ENCODE data around the gene NUMA1.

The NUMA1 gene

GRCh38 chr11:72119198-72119597 lies 38.9 kb upstream of the NUMA1 start:
- no peaks in the 10 kb centered on the region for H3K9me3 ChIP-seq (ENCODE audit: low read depth, low read length)
- no peak overlapping the region for H3K4me3 ChIP-seq
- no peak for TF ChIP-seq EZH2 (IDR thresholded peaks at IDR 0.05)
- TF ChIP-seq FOXP2 (optimal IDR thresholded peaks at IDR 0.05; ENCODE audit: control extremely low read depth, extremely low read length, insufficient read depth) = no peak
- TF ChIP-seq POLR2AphosphoS5 (IDR thresholded peaks at IDR 0.05; ENCODE audit: borderline replicate concordance, low read depth, low read length) = no peak
- no peaks in the 10 kb centered on the region for H3K36me3 ChIP-seq (ENCODE audit: insufficient read depth, low read length)
- no peak for DNase-seq (ENCODE audit: low read depth, low spot score)
- no peak overlapping the region for H3K27ac ChIP-seq
- H3K9ac ChIP-seq (ENCODE audit: insufficient read length) = no peak overlapping the region

GRCh38 chr11:72116019-72116755 lies 35.8 kb upstream of the NUMA1 start:
- Histone ChIP-seq H3K4me3 (no peak overlapping the region), H3K27ac (no peak overlapping the region), H3K9ac (ENCODE audit: insufficient read length) (no peak overlapping the region), H3K36me3 (ENCODE audit: insufficient read depth, low read length) (no peaks in the 10 kb centered on the region), H3K9me3 (ENCODE audit: low read depth, low read length) (no peaks in the 10 kb centered on the region)
- DNase-seq (ENCODE audit: low read depth, low spot score) = no peak
- TF ChIP-seq EZH2 (IDR thresholded peaks at IDR 0.05) (no peak), FOXP2 (optimal IDR thresholded peaks at IDR 0.05; ENCODE audit: control extremely low read depth, extremely low read length, insufficient read depth) (no peak), POLR2AphosphoS5 (IDR thresholded peaks at IDR 0.05; ENCODE audit: borderline replicate concordance, low read depth, low read length) (no peak)

- DNase-seq (ENCODE audit: low read depth, low spot score) = no peak
- Histone ChIP-seq H3K9ac (ENCODE audit: insufficient read length) (no peak overlapping the region), H3K9me3 (ENCODE audit: low read depth, low read length) (no peaks in the 10 kb centered on the region), H3K4me3 (no peak overlapping the region), H3K27ac (no peak overlapping the region), H3K36me3 (ENCODE audit: insufficient read depth, low read length) (no peaks in the 10 kb centered on the region; the same call in 1 of the 2 replicates)
- TF ChIP-seq POLR2AphosphoS5 (IDR thresholded peaks at IDR 0.05; ENCODE audit: borderline replicate concordance, low read depth, low read length) (no peak), FOXP2 (optimal IDR thresholded peaks at IDR 0.05; ENCODE audit: control extremely low read depth, extremely low read length, insufficient read depth) (no peak), EZH2 (IDR thresholded peaks at IDR 0.05) (no peak)
These were observed 34.2 kb upstream of the NUMA1 start for GRCh38 chr11:72114570-72114969.

- TF ChIP-seq FOXP2 (optimal IDR thresholded peaks at IDR 0.05; ENCODE audit: control extremely low read depth, extremely low read length, insufficient read depth) = no peak
- no peak for TF ChIP-seq POLR2AphosphoS5 (IDR thresholded peaks at IDR 0.05; ENCODE audit: borderline replicate concordance, low read depth, low read length)
- no peak for TF ChIP-seq EZH2 (IDR thresholded peaks at IDR 0.05)
- H3K27ac ChIP-seq = peak overlapping the region; percentile 98
- H3K9me3 ChIP-seq (ENCODE audit: low read depth, low read length) = no peaks in the 10 kb centered on the region
- DNase-seq (ENCODE audit: low read depth, low spot score) = no peak
- H3K4me3 ChIP-seq = peak overlapping the region; percentile 90
- peak overlapping the region; percentile 99 for H3K9ac ChIP-seq (ENCODE audit: insufficient read length)
- H3K36me3 ChIP-seq (ENCODE audit: insufficient read depth, low read length) = no peaks in the 10 kb centered on the region; the same call in 1 of the 2 replicates
These were observed 32.9 kb upstream of the NUMA1 start for GRCh38 chr11:72112978-72113808.

- Histone ChIP-seq H3K27ac (peak within 1 kb of the TSS; percentile 98), H3K9ac (ENCODE audit: insufficient read length) (peak within 1 kb of the TSS; percentile 99), H3K36me3 (ENCODE audit: insufficient read depth, low read length) (no peaks in the 10 kb centered on the region; the same call in 1 of the 2 replicates), H3K4me3 (peak within 1 kb of the TSS; percentile 90), H3K9me3 (ENCODE audit: low read depth, low read length) (no peaks in the 10 kb centered on the region)
- DNase-seq (ENCODE audit: low read depth, low spot score) = peak; percentile 97
- peak; percentile 97 for TF ChIP-seq POLR2AphosphoS5 (IDR thresholded peaks at IDR 0.05; ENCODE audit: borderline replicate concordance, low read depth, low read length)
- TF ChIP-seq EZH2 (IDR thresholded peaks at IDR 0.05) = no peak
These were observed 32.0 kb upstream of the NUMA1 start, which contains the start of gene ANAPC15 for GRCh38 chr11:72112143-72112977. Gene ANAPC15, minus strand, starts transcription at chr11:72112695. Its CDS starts 1,419 bp downstream, at chr11:72111276.

- Histone ChIP-seq H3K36me3 (ENCODE audit: insufficient read depth, low read length) (no peaks in the 10 kb centered on the region; the same call in 1 of the 2 replicates), H3K9ac (ENCODE audit: insufficient read length) (peak overlapping the region; percentile 99), H3K4me3 (peak overlapping the region; percentile 90), H3K9me3 (ENCODE audit: low read depth, low read length) (no peaks in the 10 kb centered on the region), H3K27ac (peak overlapping the region; percentile 98)
- no peak for TF ChIP-seq POLR2AphosphoS5 (IDR thresholded peaks at IDR 0.05; ENCODE audit: borderline replicate concordance, low read depth, low read length)
- no peak for DNase-seq (ENCODE audit: low read depth, low spot score)
These were observed 31.2 kb upstream of the NUMA1 start for GRCh38 chr11:72111300-72112142.

GRCh38 chr11:72105888-72106287 lies 25.5 kb upstream of the NUMA1 start, which contains the start of gene TOMT:
Gene TOMT, plus strand, starts transcription at chr11:72105924. Its CDS starts 28 bp downstream, at chr11:72105952.
- H3K9ac ChIP-seq (ENCODE audit: insufficient read length) = no peak within 1 kb of the TSS
- H3K4me3 ChIP-seq = no peak within 1 kb of the TSS
- H3K36me3 ChIP-seq (ENCODE audit: insufficient read depth, low read length) = peaks cover 8% of the 10 kb centered on the region; the same call in 1 of the 2 replicates
- no peak for DNase-seq (ENCODE audit: low read depth, low spot score)
- TF ChIP-seq POLR2AphosphoS5 (IDR thresholded peaks at IDR 0.05; ENCODE audit: borderline replicate concordance, low read depth, low read length) = no peak
- no peak for TF ChIP-seq FOXP2 (optimal IDR thresholded peaks at IDR 0.05; ENCODE audit: control extremely low read depth, extremely low read length, insufficient read depth)
- no peak for TF ChIP-seq EZH2 (IDR thresholded peaks at IDR 0.05)
- H3K9me3 ChIP-seq (ENCODE audit: low read depth, low read length) = no peaks in the 10 kb centered on the region
- H3K27ac ChIP-seq = no peak within 1 kb of the TSS

All from SK-N-MC (cell line).